Muscle layer of duodenum (tissue), 2 donors: Measurements from ENCODE around the gene ANKDD1B.

ENCODE experiments used
- H3K27ac ChIP-seq: one replicate; pipeline ENCODE4 v1.7.0; 2013; ENCODE audit warnings: mild to moderate bottlenecking, low read length
- H3K27me3 ChIP-seq: one replicate; pipeline ENCODE4 v1.7.0; 2013; ENCODE audit warnings: low read depth, mild to moderate bottlenecking, control low read depth, low read length
- H3K36me3 ChIP-seq, 2 donors: one replicate each; pipeline ENCODE4 v1.7.0; 2013; ENCODE audit warnings: low read length in 2 of 2, control low read depth in 1 of 2, mild to moderate bottlenecking in 1 of 2; ENCODE audit not compliant: insufficient read depth in 2 of 2, control insufficient read depth in 1 of 2
- H3K4me1 ChIP-seq, 2 donors: one replicate each; pipeline ENCODE4 v1.7.0; 2013; ENCODE audit warnings: low read length in 2 of 2, mild to moderate bottlenecking in 2 of 2, control low read depth in 1 of 2, moderate library complexity in 1 of 2; ENCODE audit not compliant: insufficient read depth in 2 of 2, control insufficient read depth in 1 of 2
- H3K4me3 ChIP-seq, 2 donors: one replicate each; pipeline ENCODE4 v1.7.0; 2013; ENCODE audit warnings: low read length in 2 of 2, low read depth in 1 of 2, mild to moderate bottlenecking in 1 of 2
- H3K9me3 ChIP-seq, 2 donors: one replicate each; pipeline ENCODE4 v1.7.0; 2013; ENCODE audit warnings: low read length in 2 of 2, control low read depth in 1 of 2, mild to moderate bottlenecking in 1 of 2; ENCODE audit not compliant: control insufficient read depth in 1 of 2
- donor health status: healthy.

Gene ANKDD1B

GRCh38 chr5:75663579-75664284 lies 52.5 kb downstream of the ANKDD1B start:
- Histone ChIP-seq H3K4me3 (no peak overlapping the region), H3K36me3 (no peaks in the 10 kb centered on the region), H3K27ac (no peak overlapping the region), H3K9me3 (no peaks in the 10 kb centered on the region), H3K4me1 (peaks cover 0 to 6% of the 10 kb centered on the region in 2 donors), H3K27me3 (no peaks in the 10 kb centered on the region)

- H3K27ac ChIP-seq = no peak overlapping the region
- no peaks in the 10 kb centered on the region for H3K27me3 ChIP-seq
- no peaks in the 10 kb centered on the region for H3K36me3 ChIP-seq
- peaks cover 0 to 9% of the 10 kb centered on the region in 2 donors for H3K4me1 ChIP-seq
- no peaks in the 10 kb centered on the region for H3K9me3 ChIP-seq
- H3K4me3 ChIP-seq = no peak overlapping the region
These were observed 53.7 kb downstream of the ANKDD1B start for GRCh38 chr5:75664979-75665378.

GRCh38 chr5:75666801-75667200 lies 55.5 kb downstream of the ANKDD1B start:
- H3K4me3 ChIP-seq = no peak overlapping the region
- H3K27me3 ChIP-seq = no peaks in the 10 kb centered on the region
- H3K9me3 ChIP-seq = no peaks in the 10 kb centered on the region
- peaks cover 0 to 9% of the 10 kb centered on the region in 2 donors for H3K4me1 ChIP-seq
- H3K27ac ChIP-seq = no peak overlapping the region
- no peaks in the 10 kb centered on the region for H3K36me3 ChIP-seq

GRCh38 chr5:75667586-75667985 lies 56.3 kb downstream of the ANKDD1B start:
- no peaks in the 10 kb centered on the region for H3K27me3 ChIP-seq
- no peak overlapping the region for H3K4me3 ChIP-seq
- H3K4me1 ChIP-seq = peaks cover 0 to 9% of the 10 kb centered on the region in 2 donors
- H3K36me3 ChIP-seq = peaks cover 0 to 1% of the 10 kb centered on the region in 2 donors
- no peaks in the 10 kb centered on the region for H3K9me3 ChIP-seq
- no peak overlapping the region for H3K27ac ChIP-seq

GRCh38 chr5:75668445-75668844 lies 57.2 kb downstream of the ANKDD1B start:
- peaks cover 5 to 9% of the 10 kb centered on the region in 2 donors for H3K36me3 ChIP-seq
- H3K27ac ChIP-seq = no peak overlapping the region
- no peaks in the 10 kb centered on the region for H3K27me3 ChIP-seq
- no peaks in the 10 kb centered on the region for H3K9me3 ChIP-seq
- no peak overlapping the region for H3K4me3 ChIP-seq
- H3K4me1 ChIP-seq = peaks cover 0 to 9% of the 10 kb centered on the region in 2 donors

- peak overlapping the region; percentile 13 for H3K27ac ChIP-seq
- H3K4me3 ChIP-seq = peak overlapping the region in 1 of 2 donors; percentile 35
- no peaks in the 10 kb centered on the region for H3K27me3 ChIP-seq
- H3K36me3 ChIP-seq = peaks cover 5 to 12% of the 10 kb centered on the region in 2 donors
- peaks cover 0 to 9% of the 10 kb centered on the region in 2 donors for H3K4me1 ChIP-seq
- no peaks in the 10 kb centered on the region for H3K9me3 ChIP-seq
These were observed 57.9 kb downstream of the ANKDD1B start for GRCh38 chr5:75668977-75669689.

GRCh38 chr5:75670577-75670976 lies 59.3 kb downstream of the ANKDD1B start:
- H3K9me3 ChIP-seq = no peaks in the 10 kb centered on the region
- no peak overlapping the region for H3K27ac ChIP-seq

GRCh38 chr5:75671506-75671905 lies 60.3 kb downstream of the ANKDD1B start:
- Histone ChIP-seq H3K27me3 (no peaks in the 10 kb centered on the region), H3K9me3 (no peaks in the 10 kb centered on the region), H3K36me3 (peaks cover 12 to 23% of the 10 kb centered on the region in 2 donors), H3K4me3 (no peak overlapping the region), H3K27ac (no peak overlapping the region), H3K4me1 (peaks cover 0 to 9% of the 10 kb centered on the region in 2 donors)

More at GRCh38 chr5:75670577-75670976, 59.3 kb downstream of the ANKDD1B start:
- Histone ChIP-seq H3K27me3 (no peaks in the 10 kb centered on the region), H3K4me3 (no peak overlapping the region), H3K4me1 (peaks cover 0 to 9% of the 10 kb centered on the region in 2 donors), H3K36me3 (peaks cover 12 to 23% of the 10 kb centered on the region in 2 donors)

GRCh38 chr5:75672616-75673015 lies 61.4 kb downstream of the ANKDD1B start:
- Histone ChIP-seq H3K4me3 (no peak overlapping the region), H3K9me3 (no peaks in the 10 kb centered on the region), H3K36me3 (peaks cover 12 to 23% of the 10 kb centered on the region in 2 donors), H3K4me1 (peaks cover 0 to 9% of the 10 kb centered on the region in 2 donors), H3K27me3 (no peaks in the 10 kb centered on the region), H3K27ac (peak overlapping the region; percentile 18)

GRCh38 chr5:75675783-75676182 lies 64.5 kb downstream of the ANKDD1B start:
- Histone ChIP-seq H3K27me3 (no peaks in the 10 kb centered on the region), H3K4me1 (no peaks in the 10 kb centered on the region), H3K27ac (no peak overlapping the region), H3K36me3 (peaks cover 12 to 23% of the 10 kb centered on the region in 2 donors), H3K9me3 (no peaks in the 10 kb centered on the region), H3K4me3 (no peak overlapping the region)

- H3K27me3 ChIP-seq = no peaks in the 10 kb centered on the region
- peaks cover 0 to 7% of the 10 kb centered on the region in 2 donors for H3K4me1 ChIP-seq
- no peak overlapping the region for H3K27ac ChIP-seq
- H3K36me3 ChIP-seq = peaks cover 12 to 21% of the 10 kb centered on the region in 2 donors
- H3K4me3 ChIP-seq = no peak overlapping the region
- no peaks in the 10 kb centered on the region for H3K9me3 ChIP-seq
These were observed 66.4 kb downstream of the ANKDD1B start for GRCh38 chr5:75677607-75678006.
